ENCODE measurements around the gene KIAA0040. TPM values are rescaled to one million over a fixed set of nuclear protein-coding genes. Genes with fewer than 3 reads are reported as not detected.
A peak's percentile ranks its signal among the peaks of the same experiment; 100 is the strongest.

Gene KIAA0040
- total RNA-seq, 6 experiments from 2014 or later: 4.6 to 13.5 (median 5.3) TPM

DNA sequence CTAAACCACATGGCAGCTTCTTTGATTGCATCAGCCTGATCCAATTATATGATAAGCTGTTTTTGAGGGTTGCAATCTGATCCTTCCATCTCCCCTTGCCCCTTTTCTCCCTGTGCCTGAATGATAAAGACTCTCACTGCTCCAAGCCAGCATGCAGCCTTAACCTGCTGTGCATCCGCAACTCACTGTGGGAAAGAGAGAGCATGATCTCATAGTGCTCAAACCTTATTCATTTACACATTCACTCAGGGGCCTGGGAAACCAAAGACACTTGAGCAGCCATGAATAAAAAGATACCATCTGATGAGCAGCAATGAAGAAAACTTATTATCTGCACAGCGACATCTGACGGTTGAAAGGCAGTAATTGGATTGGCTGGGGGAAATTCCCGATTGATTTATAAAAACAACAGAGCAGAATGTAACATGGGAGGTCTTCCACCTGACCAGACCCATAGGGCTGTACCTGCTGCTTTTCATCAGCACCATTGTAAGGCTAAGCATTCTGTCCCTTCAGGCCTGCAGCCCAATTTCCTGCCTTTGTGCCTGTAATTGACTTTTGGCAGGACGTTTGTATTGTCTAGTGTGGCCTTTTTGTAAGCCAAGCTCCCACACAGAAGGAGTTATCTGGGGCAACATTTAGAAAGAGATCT lies 62.5 kb downstream of the KIAA0040 start:
- WGBS (ENCODE audit: insufficient coverage, low coverage, low lambda C conversion rate, missing lambda C conversion rate): 60% methylated on average over 5 of the region's 5 CpGs
- H3K4me1 ChIP-seq: peaks cover 0 to 34% (median 3%) of the 10 kb centered on the region in 4 donors

DNA sequence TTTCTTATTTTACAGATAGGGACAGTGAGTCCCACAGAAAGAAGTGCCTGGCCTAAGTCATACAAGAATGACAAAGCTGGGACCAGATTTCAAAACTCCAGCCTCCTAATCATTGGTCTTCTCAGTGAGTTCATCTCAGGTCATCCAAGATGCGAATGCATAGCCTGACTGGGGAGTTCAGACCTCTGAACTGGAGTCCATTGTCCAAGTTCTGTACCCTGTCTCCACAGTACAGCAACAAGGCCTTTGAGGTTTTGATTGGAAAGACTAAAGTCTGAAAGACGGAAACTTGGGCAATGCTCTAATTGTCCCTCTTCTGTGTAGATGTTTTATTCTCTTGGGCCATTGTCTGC lies 63.0 kb downstream of the KIAA0040 start:
- 14% methylated on average over 2 of the region's 2 CpGs for WGBS (ENCODE audit: insufficient coverage, low coverage, low lambda C conversion rate, missing lambda C conversion rate)
- intact Hi-C loops (cut with DNase I): loop anchor here in 1 of 2 donors (10.0 kb wide), 1 partner anchor 95 kb away; no protein-coding TSS in a partner anchor
- DNase-seq (peak in 1 of 3 donors; percentile 67), ATAC-seq (peak; percentile 61 to 82 (median 78))
- H3K4me3 ChIP-seq: no peak overlapping the region
- no peaks in the 10 kb centered on the region for H3K36me3 ChIP-seq
- no peaks in the 10 kb centered on the region for H3K9me3 ChIP-seq
- TF ChIP-seq POLR2A (IDR thresholded peaks at IDR 0.05): no peak
- TF ChIP-seq, protein P1, sequence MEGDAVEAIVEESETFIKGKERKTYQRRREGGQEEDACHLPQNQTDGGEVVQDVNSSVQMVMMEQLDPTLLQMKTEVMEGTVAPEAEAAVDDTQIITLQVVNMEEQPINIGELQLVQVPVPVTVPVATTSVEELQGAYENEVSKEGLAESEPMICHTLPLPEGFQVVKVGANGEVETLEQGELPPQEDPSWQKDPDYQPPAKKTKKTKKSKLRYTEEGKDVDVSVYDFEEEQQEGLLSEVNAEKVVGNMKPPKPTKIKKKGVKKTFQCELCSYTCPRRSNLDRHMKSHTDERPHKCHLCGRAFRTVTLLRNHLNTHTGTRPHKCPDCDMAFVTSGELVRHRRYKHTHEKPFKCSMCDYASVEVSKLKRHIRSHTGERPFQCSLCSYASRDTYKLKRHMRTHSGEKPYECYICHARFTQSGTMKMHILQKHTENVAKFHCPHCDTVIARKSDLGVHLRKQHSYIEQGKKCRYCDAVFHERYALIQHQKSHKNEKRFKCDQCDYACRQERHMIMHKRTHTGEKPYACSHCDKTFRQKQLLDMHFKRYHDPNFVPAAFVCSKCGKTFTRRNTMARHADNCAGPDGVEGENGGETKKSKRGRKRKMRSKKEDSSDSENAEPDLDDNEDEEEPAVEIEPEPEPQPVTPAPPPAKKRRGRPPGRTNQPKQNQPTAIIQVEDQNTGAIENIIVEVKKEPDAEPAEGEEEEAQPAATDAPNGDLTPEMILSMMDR (IDR thresholded peaks at IDR 0.05): no peak
- no peaks in the 10 kb centered on the region for H3K27me3 ChIP-seq
- H3K27ac ChIP-seq: peak overlapping the region in 2 of 3 donors; percentile 29 to 30
- peaks cover 0 to 34% (median 3%) of the 10 kb centered on the region in 4 donors for H3K4me1 ChIP-seq

More for the DNA sequence above, 62.5 kb downstream of the KIAA0040 start:
- H3K36me3 ChIP-seq: no peaks in the 10 kb centered on the region
- H3K9me3 ChIP-seq: no peaks in the 10 kb centered on the region
- TF ChIP-seq POLR2A (IDR thresholded peaks at IDR 0.05): no peak
- TF ChIP-seq, protein P1 (IDR thresholded peaks at IDR 0.05): no peak
- ATAC-seq (peak in 1 of 4 donors; percentile 17), DNase-seq (no peak)
- H3K27me3 ChIP-seq: no peaks in the 10 kb centered on the region
- H3K27ac ChIP-seq: peak overlapping the region in 2 of 3 donors; percentile 29 to 30
- intact Hi-C loops (cut with DNase I): loop anchor here in 1 of 2 donors (10.0 kb wide), 1 partner anchor 95 kb away; no protein-coding TSS in a partner anchor
- H3K4me3 ChIP-seq: no peak overlapping the region

DNA sequence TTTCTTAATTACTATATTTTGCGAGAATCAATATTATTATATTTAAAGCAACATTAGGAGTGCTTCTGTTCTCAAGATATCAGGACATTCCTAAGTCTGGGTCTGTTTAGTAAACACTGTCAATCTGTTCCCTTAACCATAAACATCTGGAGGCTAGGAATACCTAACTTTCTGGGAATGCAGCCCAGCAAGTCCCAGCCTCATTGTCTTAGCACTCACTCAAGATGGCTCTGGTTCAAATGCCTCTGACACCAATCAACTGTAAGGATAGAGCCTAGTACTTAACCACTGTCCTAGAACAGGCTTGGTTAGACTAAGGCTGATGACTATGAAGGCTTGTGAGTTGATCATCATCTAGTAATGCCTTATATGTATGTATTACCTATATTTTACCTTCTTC lies 63.4 kb downstream of the KIAA0040 start:
- no peaks in the 10 kb centered on the region for H3K9me3 ChIP-seq
- H3K4me3 ChIP-seq: no peak overlapping the region
- TF ChIP-seq, protein P1 (IDR thresholded peaks at IDR 0.05): no peak
- no peak for TF ChIP-seq POLR2A (IDR thresholded peaks at IDR 0.05)
- intact Hi-C loops (cut with DNase I): loop anchor here in 1 of 2 donors (10.0 kb wide), 1 partner anchor 94 kb away; no protein-coding TSS in a partner anchor
- H3K36me3 ChIP-seq: no peaks in the 10 kb centered on the region
- no peak for DNase-seq
- no peaks in the 10 kb centered on the region for H3K27me3 ChIP-seq
- H3K27ac ChIP-seq: peak overlapping the region in 2 of 3 donors; percentile 29 to 56
- peaks cover 0 to 34% (median 3%) of the 10 kb centered on the region in 4 donors for H3K4me1 ChIP-seq
- ATAC-seq: no peak
- WGBS (ENCODE audit: insufficient coverage, low coverage, low lambda C conversion rate, missing lambda C conversion rate): 76% methylated on average over 1 of the region's 1 CpG

DNA sequence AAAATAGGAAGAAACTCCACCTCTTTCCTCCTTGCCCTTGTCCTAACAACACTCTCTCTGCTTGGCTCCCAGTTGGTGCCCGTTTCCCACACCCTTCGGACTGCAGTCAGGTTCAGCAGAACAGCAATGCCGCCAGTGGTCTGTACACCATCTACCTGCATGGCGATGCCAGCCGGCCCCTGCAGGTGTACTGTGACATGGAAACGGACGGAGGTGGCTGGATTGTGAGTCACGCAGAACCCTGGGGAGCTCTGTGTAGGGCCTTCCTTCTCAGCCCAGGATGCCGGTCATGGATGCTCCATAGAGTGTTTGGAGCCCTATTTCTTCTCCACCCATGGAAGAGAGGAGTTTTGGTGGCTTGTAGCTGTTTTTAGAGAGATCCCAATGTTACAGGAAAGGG lies 64.1 kb downstream of the KIAA0040 start:
- TF ChIP-seq POLR2A (IDR thresholded peaks at IDR 0.05): no peak
- TF ChIP-seq, protein P1 (IDR thresholded peaks at IDR 0.05): no peak
- Histone ChIP-seq H3K4me3 (no peak overlapping the region), H3K36me3 (no peaks in the 10 kb centered on the region), H3K4me1 (peaks cover 0 to 34% (median 3%) of the 10 kb centered on the region in 4 donors), H3K9me3 (no peaks in the 10 kb centered on the region), H3K27me3 (no peaks in the 10 kb centered on the region), H3K27ac (no peak overlapping the region)
- WGBS (ENCODE audit: insufficient coverage, low coverage, low lambda C conversion rate, missing lambda C conversion rate): 70% methylated on average over 4 of the region's 9 CpGs
- intact Hi-C loops (cut with DNase I): loop anchor here in 1 of 2 donors (10.0 kb wide), 1 partner anchor 94 kb away; no protein-coding TSS in a partner anchor
- DNase-seq (no peak), ATAC-seq (no peak)
